GM20000 (cell line): ENCODE data around the gene CHMP5.
A peak's percentile ranks its signal among the peaks of the same experiment; 100 is the strongest.

Experiments
- DNase-seq: peaks from one replicate; pipeline ENCODE4 v3.0.0; 2012; ENCODE audit warnings: low spot score
- CTCF ChIP-seq: IDR thresholded peaks from 2 replicates; pipeline ENCODE4 v1.5.1; 2012; ENCODE audit warnings: mild to moderate bottlenecking, control low read depth; ENCODE audit errors: extremely low read depth, missing control alignments

Gene CHMP5

GRCh38 chr9:33290247-33291030 lies 25.6 kb downstream of the CHMP5 start, which contains the start of gene NFX1:
TSS of gene NFX1 (plus strand) at chr9:33290516. CDS start at chr9:33290573, 57 bp downstream.
- peak; percentile 90 for DNase-seq
- TF ChIP-seq CTCF: no peak

GRCh38 chr9:33291031-33291397 lies 26.2 kb downstream of the CHMP5 start:
- DNase-seq: no peak
- no peak for TF ChIP-seq CTCF

GRCh38 chr9:33291901-33292300 lies 27.1 kb downstream of the CHMP5 start:
- DNase-seq: no peak
- no peak for TF ChIP-seq CTCF

- no peak for TF ChIP-seq CTCF
- no peak for DNase-seq
Measured at GRCh38 chr9:33293782-33294181, 28.9 kb downstream of the CHMP5 start.

GRCh38 chr9:33294670-33295432 lies 30.0 kb downstream of the CHMP5 start:
- no peak for TF ChIP-seq CTCF
- DNase-seq: no peak

GRCh38 chr9:33295571-33295970 lies 30.7 kb downstream of the CHMP5 start:
- TF ChIP-seq CTCF: no peak
- peak; percentile 59 for DNase-seq

GRCh38 chr9:33297432-33297831 lies 32.6 kb downstream of the CHMP5 start:
- no peak for TF ChIP-seq CTCF
- DNase-seq: peak; percentile 49
